UCSD-AML1 (cell line): Measurements from ENCODE around the gene NBEA.

Experiments used
- DNase-seq: peaks from one replicate; lab custom pipeline; 2025; ENCODE audit not compliant: unreplicated experiment; lab: John Stamatoyannopoulos, UW

NBEA gene

DNA sequence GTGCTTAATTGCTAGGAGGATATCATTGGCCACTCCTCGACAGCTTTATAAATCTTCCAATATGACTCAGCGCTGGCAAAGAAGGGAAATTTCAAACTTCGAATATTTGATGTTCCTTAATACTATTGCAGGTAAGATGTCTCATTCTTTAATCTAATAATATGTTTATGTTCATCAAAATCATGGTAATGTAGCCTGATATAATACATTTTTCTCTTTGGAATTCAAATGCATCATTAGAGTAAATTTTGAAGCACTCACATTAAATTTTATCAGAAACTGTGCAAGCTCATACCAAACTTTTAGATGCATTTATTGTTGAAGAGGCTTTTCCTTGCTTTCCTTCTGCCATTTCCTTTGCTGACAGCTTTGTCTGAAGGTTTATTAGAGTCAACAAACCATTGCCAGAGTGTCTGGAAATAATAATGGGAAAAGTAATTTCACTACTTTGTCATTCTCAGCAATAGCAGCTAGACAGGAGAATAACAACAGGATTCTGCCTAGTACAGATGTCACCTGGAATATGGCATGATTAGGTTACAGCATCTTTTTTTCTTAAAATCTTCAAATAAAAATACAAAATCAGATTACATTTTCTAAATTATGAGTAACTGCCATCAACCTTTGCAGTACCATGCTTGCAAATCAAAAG is 613.0 kb downstream of the NBEA start:
- no peak for DNase-seq

DNA sequence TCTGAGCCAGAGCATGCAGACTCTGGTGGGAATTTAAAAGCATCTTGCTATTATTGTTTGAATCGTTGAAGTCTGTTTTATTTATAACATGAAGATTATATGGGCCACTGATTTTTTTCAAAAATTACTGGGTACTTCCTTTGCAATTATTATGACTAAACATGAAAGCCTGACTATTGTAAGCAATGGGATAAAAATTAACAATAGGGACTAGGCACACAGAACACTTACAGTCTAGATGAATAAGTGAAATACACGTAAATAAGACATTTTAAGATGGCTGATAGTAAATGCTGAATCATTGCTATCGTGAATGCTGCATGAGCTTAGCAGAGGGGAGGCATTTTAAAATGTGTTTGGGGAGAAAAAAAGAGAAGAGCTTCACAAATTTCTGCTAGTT is 615.4 kb downstream of the NBEA start:
- DNase-seq: no peak

DNA sequence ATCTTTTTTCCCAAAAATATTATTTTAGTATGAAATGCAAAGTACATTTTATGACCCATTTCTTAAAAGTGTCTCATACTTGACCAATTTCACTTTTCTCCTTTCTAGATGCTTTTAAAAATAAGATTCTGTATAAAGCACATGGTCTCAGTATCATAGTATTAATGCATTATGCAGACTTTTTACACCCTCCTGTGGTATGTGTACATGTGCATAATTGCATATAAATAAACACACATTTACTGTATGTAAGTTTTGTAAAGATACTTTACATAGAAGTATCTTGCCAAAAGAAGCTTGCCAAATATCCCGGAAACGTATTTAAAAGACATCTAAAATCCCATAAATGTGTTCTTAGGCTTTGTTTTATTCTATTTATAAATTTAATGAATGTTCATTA is 619.5 kb downstream of the NBEA start:
- DNase-seq: no peak

DNA sequence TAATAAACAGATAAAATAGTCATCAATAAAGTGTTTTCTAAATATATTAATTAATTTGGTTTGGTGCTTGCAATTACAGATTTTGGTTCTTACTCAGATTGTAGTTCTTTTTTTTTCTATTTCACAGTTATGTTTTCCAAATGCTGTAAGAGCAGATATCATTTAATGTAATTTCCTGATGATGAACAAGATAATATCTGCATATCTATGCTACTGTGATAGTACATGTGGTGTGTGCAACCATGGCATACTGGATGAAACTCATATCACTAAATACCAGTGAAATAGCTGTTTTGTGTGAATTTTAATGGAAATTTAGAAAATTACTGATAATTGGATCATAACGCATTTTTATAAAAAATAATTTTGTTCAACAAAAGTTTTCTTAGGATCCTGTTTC is 623.2 kb downstream of the NBEA start:
- no peak for DNase-seq

GRCh38 chr13:35566340-35566739 is 624.3 kb downstream of the NBEA start:
- DNase-seq: no peak

DNA sequence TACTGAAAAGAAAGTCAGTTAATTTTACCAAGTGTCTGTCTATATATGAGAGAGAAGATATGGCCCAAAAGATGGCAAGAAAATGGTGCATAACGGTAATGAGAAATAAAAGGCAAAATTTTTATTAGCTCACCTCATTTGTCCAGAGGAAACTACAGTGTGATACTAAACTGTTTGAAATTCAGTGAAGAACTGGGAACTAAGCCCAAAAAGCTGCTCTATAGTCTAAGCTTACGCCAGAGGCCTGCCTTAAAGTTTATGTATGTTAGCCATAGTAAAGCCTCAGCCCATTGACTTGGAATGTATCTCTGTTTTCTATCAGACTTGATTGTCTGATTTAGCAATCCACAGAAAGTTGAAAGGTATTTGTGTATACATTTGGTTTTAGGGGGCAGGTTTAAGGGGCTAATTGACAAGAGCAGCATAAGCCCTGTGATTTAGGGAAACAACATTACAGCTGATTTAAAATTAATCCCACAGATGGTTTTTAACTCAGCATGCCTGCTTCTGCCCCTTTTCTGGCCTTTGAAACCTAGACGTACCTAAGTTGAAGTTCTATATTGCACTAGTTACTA is 625.4 kb downstream of the NBEA start:
- DNase-seq: no peak

DNA sequence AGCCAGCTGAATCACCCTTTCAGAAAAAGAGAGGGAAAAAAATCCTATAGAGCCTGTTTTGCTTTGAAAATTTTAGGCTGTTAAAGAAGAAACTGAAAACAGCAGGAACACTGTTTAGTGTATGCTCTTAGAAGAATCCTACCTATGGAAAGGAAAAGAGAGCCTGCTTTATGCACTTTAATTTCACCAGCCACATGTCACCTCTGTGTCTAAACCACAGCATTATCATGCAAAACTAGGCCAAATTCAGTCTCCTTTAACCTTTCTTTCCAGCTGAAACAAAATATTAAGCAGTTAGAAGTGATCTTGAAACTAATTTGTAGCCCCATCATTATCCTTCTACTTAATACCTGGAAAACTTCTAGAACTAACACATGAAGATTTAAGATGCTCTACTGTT is 631.6 kb downstream of the NBEA start:
- DNase-seq: no peak

GRCh38 chr13:35592457-35592856 is 650.4 kb downstream of the NBEA start:
- no peak for DNase-seq

DNA sequence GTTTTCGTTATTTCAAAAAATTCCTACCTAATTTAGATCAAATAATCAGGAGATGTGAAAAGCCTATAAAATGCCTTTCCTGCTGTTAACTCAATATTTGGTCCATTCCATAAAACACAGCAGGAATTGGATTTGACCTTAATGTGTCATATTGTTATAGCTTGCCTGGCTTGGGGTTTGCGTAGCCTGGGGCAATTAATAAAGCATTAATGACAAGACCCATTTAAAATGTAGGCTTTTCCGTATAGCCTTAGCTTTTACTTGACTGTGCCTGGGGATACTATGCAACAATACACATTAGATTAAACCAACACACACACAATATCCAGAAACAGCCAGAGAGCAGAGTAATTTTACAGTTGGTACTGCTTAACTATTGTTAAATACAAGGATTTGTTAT is 651.6 kb downstream of the NBEA start:
- DNase-seq: no peak

- no peak for DNase-seq
These were observed 652.0 kb downstream of the NBEA start for GRCh38 chr13:35594096-35594495.

DNA sequence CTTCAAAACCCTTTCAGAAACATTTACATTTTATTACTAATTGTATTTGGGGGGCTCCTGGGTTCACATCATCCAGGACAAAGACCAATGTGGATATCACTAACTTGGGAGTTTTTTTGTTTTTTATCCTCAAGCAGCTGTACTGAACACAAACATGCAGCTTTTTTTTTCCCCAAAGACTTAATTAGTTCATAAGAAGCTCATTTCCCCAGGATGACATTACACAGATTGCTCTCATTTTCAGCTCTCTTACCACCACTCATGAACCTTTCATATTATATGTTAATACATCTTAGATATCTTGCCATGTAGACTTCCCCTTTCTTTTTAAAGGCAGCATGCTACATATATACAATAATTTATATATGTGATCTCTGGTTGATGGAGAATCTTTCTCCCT is 653.1 kb downstream of the NBEA start:
- DNase-seq: no peak

GRCh38 chr13:35596321-35597030 is 654.4 kb downstream of the NBEA start:
- no peak for DNase-seq

DNA sequence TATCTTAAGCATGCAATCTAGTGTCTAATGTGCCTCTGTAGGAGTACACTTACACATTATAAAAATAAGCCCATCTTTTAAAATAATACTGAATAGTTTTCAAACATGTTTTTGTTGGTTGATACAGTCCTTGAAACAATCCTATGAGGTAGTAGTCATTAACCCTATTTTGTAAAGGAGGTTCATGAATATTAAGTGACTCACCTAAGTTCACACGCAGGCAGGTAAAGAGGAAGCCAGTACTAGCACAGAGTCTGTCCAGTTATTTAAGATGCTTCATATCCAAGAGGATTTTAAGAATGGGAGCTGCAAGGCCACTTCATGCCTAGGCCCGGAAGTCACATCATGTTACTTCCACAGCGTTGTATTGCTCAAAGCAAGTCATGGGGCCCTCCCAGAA is 655.4 kb downstream of the NBEA start:
- no peak for DNase-seq

- DNase-seq: no peak
These were observed 656.2 kb downstream of the NBEA start for GRCh38 chr13:35598233-35598632.

GRCh38 chr13:35598790-35599369 is 656.8 kb downstream of the NBEA start:
- no peak for DNase-seq

- DNase-seq: no peak
These were observed 657.3 kb downstream of the NBEA start for GRCh38 chr13:35599384-35599783.

DNA sequence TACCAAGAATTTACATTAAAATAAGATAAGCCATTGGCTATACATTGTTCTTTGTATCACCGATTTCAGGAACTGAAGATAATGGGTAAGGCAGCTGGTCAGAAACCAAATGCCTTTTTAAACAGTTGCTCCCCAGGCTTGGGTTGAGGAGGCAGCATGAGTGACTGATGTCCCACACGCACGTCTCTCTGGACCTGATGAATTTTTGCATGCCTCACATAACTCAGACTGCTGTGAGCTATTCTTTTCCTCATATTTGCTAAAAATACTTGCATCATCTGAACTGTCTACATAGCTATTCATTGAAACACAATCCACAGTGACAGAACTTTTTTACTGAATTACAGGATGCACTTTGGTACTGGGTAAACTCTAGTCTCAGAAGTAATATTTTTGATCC is 658.1 kb downstream of the NBEA start:
- DNase-seq: no peak

GRCh38 chr13:35603593-35604285 is 661.7 kb downstream of the NBEA start:
- DNase-seq: no peak

DNA sequence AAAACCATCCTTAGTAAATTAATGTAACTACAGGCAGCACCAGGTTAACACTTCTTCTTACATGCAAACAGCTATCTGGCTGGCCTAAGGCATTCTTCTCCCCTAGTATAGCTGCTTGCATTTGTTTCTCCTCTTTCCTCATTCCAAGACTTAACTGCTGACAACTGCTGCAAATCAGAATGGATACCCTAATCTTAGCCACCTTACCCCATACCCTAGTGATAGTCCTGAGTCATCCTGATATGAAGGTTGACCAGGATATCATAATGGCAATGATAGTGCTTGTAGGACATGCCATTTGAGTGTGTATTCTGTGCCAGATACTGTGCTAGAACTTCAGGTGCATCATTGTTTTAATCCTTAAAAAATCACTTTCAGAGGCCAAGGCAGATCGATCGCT is 672.6 kb downstream of the NBEA start:
- no peak for DNase-seq

- no peak for DNase-seq
These were observed 675.4 kb downstream of the NBEA start for GRCh38 chr13:35617420-35617819.

GRCh38 chr13:35618565-35619083 is 676.6 kb downstream of the NBEA start:
- DNase-seq: no peak
